Measurements from ENCODE around the gene CDH4.
A peak's percentile ranks its signal among the peaks of the same experiment; 100 is the strongest.

The CDH4 gene

GRCh38 chr20:61548069-61548468, 296.0 kb downstream of the CDH4 start:
- no peak for DNase-seq

GRCh38 chr20:61549865-61550264, 297.8 kb downstream of the CDH4 start:
- DNase-seq = no peak

- DNase-seq = no peak
These were observed 299.3 kb downstream of the CDH4 start for GRCh38 chr20:61551401-61551800.

GRCh38 chr20:61554617-61555016, 302.6 kb downstream of the CDH4 start:
- DNase-seq = no peak

GRCh38 chr20:61555566-61555965, 303.5 kb downstream of the CDH4 start:
- DNase-seq = no peak

GRCh38 chr20:61556111-61556510, 304.1 kb downstream of the CDH4 start:
- DNase-seq = no peak

GRCh38 chr20:61556673-61557072, 304.6 kb downstream of the CDH4 start:
- DNase-seq = no peak

GRCh38 chr20:61557621-61558020, 305.6 kb downstream of the CDH4 start:
- DNase-seq = no peak

GRCh38 chr20:61558726-61559125, 306.7 kb downstream of the CDH4 start:
- DNase-seq = no peak

- no peak for DNase-seq
These were observed 307.8 kb downstream of the CDH4 start for GRCh38 chr20:61559706-61560315.

- peak in 4 of 56 donors; percentile 6 to 29 (median 16) for DNase-seq
These were observed 308.3 kb downstream of the CDH4 start for GRCh38 chr20:61560361-61560853.

GRCh38 chr20:61561111-61561830, 309.2 kb downstream of the CDH4 start:
- DNase-seq = no peak

- no peak for DNase-seq
These were observed 310.4 kb downstream of the CDH4 start for GRCh38 chr20:61562491-61562890.

GRCh38 chr20:61562897-61563504, 310.9 kb downstream of the CDH4 start:
- peak in 3 of 56 donors; percentile 8 to 18 (median 9) for DNase-seq

GRCh38 chr20:61564628-61565027, 312.6 kb downstream of the CDH4 start:
- DNase-seq = no peak

GRCh38 chr20:61565791-61566190, 313.7 kb downstream of the CDH4 start:
- DNase-seq = no peak

- DNase-seq = no peak
These were observed 314.6 kb downstream of the CDH4 start for GRCh38 chr20:61566691-61567090.

- no peak for DNase-seq
These were observed 315.1 kb downstream of the CDH4 start for GRCh38 chr20:61567204-61567603.

- DNase-seq = peak in 2 of 56 donors; percentile 28 to 35
These were observed 317.8 kb downstream of the CDH4 start for GRCh38 chr20:61569825-61570224.

- DNase-seq = peak in 3 of 56 donors; percentile 2 to 6 (median 4)
These were observed 318.7 kb downstream of the CDH4 start for GRCh38 chr20:61570646-61571195.

GRCh38 chr20:61571221-61571620, 319.2 kb downstream of the CDH4 start:
- DNase-seq = no peak

All from amygdala (tissue), 56 donors.